ENCODE data around the gene ETFB. TPM values are rescaled to one million over a fixed set of nuclear protein-coding genes. Genes with fewer than 3 reads are reported as not detected.

ETFB gene
- total and polyA plus RNA-seq, 9 of the 15 experiments (the other 6 are each of a cell fraction or from before 2014, with no cell fraction given), result 18.1 to 143 (median 96.1) TPM

GRCh38 chr19:51338563-51339312 lies 27.4 kb downstream of the ETFB start (continued):
- TF ChIP-seq ZBTB40 (IDR thresholded peaks at IDR 0.05) (peak; percentile 31; the same call in 1 of the 2 replicates), ZBTB40 (CRISPR knock-in tag; IDR thresholded peaks at IDR 0.05) (no peak), ARID1B (IDR thresholded peaks at IDR 0.05) (peak; percentile 61), DPF2 (IDR thresholded peaks at IDR 0.05) (peak; percentile 57), BRD4 (IDR thresholded peaks at IDR 0.05) (no peak), TCF3 (CRISPR knock-in tag; IDR thresholded peaks at IDR 0.05) (peak; percentile 44; the same call in 1 of the 2 replicates), SMARCA4 (IDR thresholded peaks at IDR 0.05) (peak; percentile 43; the same call in 1 of the 2 replicates), RB1 (IDR thresholded peaks at IDR 0.05; ENCODE audit: low read depth) (peak; percentile 62; the same call in 1 of the 2 replicates), ZNF740 (CRISPR knock-in tag; IDR thresholded peaks at IDR 0.05) (peak; percentile 82), ZNF740 (tag; IDR thresholded peaks at IDR 0.05) (no peak), MECOM (CRISPR knock-in tag; IDR thresholded peaks at IDR 0.05) (0 out of 2 replicates have a peak, but pooled peaks have one; percentile 31), HDAC1 (IDR thresholded peaks at IDR 0.05) (peak in 1 of 2 experiments; percentile 59; a peak in 2 of 4 replicates), SIN3A (IDR thresholded peaks at IDR 0.05; ENCODE audit: borderline replicate concordance in 2 of 2, control insufficient read depth in 1 of 2, low read depth in 2 of 2, low read length in 2 of 2) (0 out of 4 replicates have a peak, but pooled peaks of 1 of the 2 experiments have one; percentile 7), MYC (IDR thresholded peaks at IDR 0.05; ENCODE audit: low read depth, low read length) (peak; percentile 67), MYC (CRISPR knock-in tag; IDR thresholded peaks at IDR 0.05; ENCODE audit: borderline replicate concordance, low read depth) (no peak), ARID2 (IDR thresholded peaks at IDR 0.05) (peak; percentile 64), ZC3H11A (IDR thresholded peaks at IDR 0.05; ENCODE audit: low read depth, low read length) (no peak), ZBTB1 (CRISPR knock-in tag; IDR thresholded peaks at IDR 0.05; ENCODE audit: borderline replicate concordance, low read depth) (no peak)

Measured in K562 (cell line).